C4-2B (cell line): ENCODE measurements around the gene NTRK1.

Source experiments
- CTCF ChIP-seq: fragments of 450-650 bp; conservative IDR thresholded peaks from 2 replicates; pipeline ENCODE4 v1.5.1; 2017; ENCODE audit warnings: mild to moderate bottlenecking
- ZFX ChIP-seq: fragments of 450-650 bp; IDR thresholded peaks from 2 replicates; pipeline ENCODE4 v1.6.1; 2017

GRCh38 chr1:156852418-156852874 is 8.2 kb upstream of the NTRK1 start:
- no peak for TF ChIP-seq CTCF
- peak; percentile 20; the same call in 1 of the 2 replicates for TF ChIP-seq ZFX
